GF-D8 (cell line): ENCODE results near the gene NOXA1.

Source experiments
- DNase-seq: peaks from one replicate; lab custom pipeline; 2025; lab: John Stamatoyannopoulos, UW

NOXA1 gene

GRCh38 chr9:137454145-137454596 lies 31.0 kb downstream of the NOXA1 start:
- no peak for DNase-seq

GRCh38 chr9:137454597-137455358 lies 31.6 kb downstream of the NOXA1 start:
- no peak for DNase-seq

DNA sequence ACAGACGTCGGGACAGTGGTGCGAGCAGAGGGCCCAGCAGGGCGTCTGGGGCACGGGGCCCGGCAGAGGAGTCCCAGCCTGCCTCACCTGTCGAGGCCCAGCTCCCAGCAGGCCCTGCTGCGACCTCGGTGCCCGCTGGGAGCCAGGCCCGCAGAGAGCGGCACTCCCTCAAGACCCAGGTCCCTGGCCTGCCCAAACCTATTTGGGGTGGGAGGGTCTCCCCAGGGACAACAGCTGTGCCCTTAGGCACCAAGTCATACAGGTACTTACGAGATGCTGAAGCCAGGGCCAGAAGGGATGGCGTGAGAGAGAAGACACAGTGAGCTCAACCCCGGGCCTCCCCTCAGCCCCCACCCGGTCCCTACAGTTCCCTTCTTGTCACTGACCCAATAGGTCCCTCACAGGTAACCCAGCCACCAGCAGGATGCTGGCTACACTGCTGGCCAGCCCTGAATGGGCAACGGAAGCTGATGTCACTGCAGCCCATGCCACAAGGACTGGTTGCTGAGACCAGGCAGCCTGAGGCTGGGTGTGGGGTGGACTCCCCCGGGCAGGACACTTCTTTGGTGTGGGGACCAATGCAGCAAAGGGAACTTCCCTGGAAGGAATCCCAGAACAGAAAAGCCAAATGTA lies 32.3 kb downstream of the NOXA1 start:
- no peak for DNase-seq

DNA sequence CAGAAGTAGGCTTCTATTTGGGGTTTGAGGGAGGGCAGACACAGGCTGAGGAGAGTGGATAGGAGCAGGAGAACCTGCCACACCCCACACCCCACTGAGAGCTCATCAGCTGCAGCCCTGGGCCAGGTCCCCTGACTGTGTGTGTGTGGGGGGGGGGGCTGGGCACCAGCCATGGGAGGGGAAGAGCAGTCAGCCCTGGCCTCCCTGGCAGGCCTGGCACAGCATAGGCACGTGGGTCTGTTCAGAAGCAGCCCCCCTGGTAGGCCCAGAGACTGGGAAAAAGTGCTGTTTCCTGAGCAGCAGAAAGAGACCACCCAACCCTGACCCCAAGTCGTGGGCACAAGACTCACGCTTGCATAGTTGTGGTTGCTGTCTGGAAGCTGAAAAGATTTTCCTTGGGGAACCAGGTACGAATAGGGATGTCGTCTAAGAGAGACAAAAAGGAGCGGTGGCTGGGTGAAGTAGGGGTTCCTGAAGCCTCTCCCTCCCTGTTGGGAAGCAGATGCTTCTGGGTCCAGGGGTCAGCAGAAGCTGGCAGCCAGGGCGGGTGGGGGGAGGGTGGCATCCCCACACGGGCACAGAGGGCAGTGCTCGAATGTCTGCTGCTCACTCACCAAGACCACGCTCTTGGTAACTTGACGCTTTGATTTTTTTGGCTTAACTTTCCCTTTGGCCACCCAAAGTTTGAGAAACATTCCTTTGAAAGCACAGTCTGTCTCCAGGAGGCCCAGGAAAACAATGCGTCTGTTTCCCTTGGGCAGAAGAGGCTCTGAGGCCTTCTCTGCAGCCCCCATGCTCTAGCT lies 33.1 kb downstream of the NOXA1 start:
- DNase-seq, result no peak

- no peak for DNase-seq
Observed at GRCh38 chr9:137456864-137457405, 33.7 kb downstream of the NOXA1 start.

- no peak for DNase-seq
Observed at GRCh38 chr9:137457406-137458193, 34.4 kb downstream of the NOXA1 start.

DNA sequence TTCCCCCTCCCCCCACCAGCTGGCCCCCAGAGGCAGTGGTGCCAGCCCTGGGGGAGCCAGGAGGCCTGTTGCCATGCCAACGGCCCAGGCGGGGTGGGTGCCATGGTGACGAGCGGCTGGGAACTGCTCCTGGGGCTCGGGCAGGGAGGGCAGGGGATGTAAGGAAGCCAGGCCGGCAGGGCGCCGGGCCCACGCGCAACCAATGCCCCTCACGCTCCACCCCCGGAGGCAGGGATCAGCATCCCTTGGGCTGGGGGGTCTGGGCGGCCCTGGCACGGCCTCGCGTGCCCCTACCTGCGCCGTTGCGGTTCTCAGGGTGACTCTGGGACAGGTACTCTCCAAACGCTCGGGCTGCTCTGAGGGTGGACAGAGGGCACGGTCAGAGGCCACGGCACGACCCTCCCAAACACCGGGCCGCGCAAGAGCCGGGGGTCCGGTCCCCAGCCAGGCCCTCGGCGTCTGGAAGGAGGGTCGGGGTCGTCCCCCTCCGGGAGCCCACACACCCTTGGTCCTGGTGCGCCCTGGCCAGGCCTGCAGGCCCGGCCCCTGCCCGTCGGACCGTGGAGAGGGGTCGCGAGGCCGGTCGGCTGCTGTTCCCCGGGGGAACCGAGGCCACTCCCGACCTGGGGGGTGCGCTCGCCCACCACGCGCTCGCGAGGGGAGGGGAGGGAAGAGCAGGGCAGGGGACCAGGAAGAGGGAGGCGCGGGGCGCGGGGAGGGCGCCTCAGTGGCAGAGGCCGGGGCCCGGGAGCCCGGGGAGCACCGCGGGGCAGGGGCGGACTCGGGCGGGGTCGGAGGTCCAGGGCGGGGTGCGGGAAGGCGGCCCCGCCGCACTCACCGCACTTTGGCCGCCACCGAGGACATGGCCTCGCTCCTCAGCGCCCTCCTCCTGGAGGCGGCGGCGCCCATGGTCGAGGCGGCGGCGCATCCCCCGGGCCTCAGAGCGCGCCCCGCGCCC lies 35.3 kb downstream of the NOXA1 start:
- DNase-seq, result no peak

DNA sequence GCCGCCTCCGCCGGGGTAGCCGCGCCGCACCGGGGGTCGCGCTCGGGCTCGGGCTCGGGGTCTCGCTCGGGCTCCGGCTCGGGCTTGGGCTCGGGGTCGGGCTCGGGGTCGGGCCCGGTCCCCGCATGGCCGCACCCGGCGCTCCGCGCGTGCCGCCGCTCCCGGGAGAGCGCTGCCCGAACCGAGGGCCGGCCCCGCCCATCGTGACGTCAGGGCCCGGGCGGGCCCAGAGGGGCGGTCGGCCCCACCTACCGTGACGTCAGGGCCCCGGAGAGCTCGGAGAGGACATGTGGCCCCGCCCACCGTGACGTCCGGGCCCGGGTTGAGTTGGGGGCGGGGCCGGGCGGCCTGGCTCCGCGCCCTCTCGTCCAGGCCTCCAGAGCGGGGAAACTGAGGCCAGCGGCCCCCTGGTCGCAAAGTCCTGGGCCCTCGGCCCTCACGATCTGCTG lies 36.0 kb downstream of the NOXA1 start, which contains the start of gene NSMF:
Gene NSMF, minus strand, starts transcription at position 183 of the 449 bp plus-strand sequence. CDS start 232 bp downstream, outside the sequence.
- peak; percentile 65 for DNase-seq

- no peak for DNase-seq
Observed at GRCh38 chr9:137459601-137460362, 36.6 kb downstream of the NOXA1 start.

DNA sequence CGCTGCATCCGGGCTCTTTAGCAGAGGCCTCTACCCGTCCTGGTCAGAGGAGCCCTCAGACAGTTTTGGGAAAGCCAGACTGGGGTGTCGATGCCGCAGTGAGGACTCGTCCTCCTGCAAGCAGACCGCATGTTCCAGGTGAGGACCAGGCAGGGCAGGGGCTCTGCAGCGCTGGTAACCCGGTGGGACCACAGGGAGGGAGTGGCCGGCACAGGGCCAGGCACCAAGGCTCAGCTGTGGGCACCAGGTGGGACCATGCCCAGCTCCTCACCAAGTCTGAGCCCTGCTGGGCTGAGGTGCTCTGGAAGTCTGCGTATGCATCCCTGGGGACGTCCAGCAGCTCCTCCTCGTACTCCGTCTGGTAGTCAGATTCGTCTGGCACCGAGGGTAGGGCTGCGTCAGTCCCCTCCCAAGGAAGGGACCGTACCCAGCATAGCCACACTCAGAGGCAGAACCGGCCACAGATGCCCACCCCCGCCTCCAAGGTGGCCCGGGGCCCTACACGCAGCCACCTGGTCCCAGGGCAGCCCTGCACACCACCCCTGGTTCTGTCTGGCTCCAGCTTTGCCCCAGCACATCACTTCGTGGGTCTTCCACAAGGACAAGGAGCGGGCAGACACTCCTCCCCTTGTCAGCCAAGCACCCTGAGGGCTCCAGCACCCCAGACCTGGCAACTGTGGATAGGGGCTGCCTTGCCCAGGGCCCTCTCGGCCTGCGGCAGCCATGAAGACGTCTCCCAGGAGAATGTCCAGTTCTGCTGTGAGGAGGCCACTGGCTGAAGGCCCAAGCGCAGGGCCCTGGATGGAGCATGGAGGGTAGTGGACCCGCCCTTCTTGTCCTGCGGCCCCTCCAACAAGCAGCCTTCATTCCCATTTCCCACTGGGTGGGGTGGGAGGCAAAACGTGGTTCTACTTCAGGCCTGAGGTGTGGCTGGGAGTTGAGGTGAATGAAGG lies 37.4 kb downstream of the NOXA1 start:
- no peak for DNase-seq

DNA sequence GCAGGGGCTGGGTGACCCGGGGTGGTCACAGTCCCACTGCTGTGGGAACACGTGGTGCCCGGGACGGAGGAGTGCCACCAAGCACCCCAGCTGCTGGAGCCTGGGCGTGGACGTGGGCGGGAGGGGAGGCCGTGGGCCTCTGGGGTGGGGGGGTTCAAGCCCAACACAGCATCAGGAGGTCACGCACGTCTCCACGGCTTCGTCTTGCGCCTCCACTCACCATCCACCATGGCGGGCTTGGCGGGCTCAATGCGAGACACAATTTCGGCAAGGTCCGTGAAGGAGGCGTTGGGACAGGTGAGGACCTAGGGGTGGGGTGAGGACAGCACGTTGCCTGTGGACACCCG lies 38.1 kb downstream of the NOXA1 start:
- DNase-seq, result no peak

DNA sequence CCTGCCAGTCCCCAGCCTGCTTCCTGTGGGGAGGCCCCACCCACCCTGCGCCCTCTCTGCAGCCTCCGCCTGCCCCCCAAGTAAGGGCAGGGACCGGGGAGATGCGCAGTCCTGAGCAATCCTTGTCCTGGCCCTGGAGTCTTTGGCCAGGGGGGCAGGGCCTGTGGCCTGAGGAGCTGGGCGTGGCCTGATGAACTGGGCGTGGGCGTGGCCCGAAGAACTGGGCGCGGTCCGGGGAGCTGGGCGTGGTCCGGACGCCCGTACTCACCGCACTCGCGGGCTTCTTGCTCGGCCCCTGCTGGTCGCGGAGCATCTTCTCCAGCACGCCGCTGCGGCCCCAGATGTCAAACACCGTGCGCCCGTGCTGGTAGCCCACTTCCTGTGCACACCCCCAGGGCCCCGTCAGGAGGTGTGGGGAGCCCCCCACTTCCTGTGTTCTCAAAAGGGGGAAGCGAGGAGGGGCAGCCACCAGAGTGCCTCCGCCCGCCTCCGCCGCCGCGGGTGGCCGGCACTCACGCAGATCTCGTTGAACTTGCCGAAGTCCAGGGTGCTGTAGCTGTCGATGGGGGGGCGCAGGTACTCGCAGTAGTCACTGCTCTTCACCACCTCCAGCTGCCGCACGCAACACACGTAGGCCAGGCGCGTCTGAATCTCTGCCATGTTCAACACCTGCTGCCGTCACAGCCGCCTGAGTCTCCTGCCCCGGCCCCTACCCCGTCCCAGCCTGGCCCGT lies 38.6 kb downstream of the NOXA1 start:
- no peak for DNase-seq

GRCh38 chr9:137462396-137462985 lies 39.3 kb downstream of the NOXA1 start:
- no peak for DNase-seq

GRCh38 chr9:137462986-137463930 lies 40.1 kb downstream of the NOXA1 start:
- DNase-seq, result no peak

DNA sequence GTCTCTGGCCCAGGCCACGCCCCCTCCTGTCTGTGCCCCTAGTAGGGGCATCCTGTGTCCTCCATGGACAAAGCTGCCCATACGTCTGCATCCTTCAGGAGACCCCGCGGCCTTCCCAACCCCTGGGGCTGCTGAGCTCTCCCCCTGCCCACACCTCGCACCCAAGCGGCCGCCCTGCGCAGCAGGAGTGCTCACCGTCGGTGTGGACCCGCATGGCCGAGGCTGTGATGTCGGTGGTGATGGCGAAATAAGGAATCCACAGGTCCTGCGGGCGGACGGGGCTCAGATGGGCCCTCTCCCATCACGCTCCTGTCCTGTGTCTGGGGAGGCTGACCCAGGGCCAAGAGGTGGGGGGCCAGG lies 40.7 kb downstream of the NOXA1 start:
- no peak for DNase-seq

DNA sequence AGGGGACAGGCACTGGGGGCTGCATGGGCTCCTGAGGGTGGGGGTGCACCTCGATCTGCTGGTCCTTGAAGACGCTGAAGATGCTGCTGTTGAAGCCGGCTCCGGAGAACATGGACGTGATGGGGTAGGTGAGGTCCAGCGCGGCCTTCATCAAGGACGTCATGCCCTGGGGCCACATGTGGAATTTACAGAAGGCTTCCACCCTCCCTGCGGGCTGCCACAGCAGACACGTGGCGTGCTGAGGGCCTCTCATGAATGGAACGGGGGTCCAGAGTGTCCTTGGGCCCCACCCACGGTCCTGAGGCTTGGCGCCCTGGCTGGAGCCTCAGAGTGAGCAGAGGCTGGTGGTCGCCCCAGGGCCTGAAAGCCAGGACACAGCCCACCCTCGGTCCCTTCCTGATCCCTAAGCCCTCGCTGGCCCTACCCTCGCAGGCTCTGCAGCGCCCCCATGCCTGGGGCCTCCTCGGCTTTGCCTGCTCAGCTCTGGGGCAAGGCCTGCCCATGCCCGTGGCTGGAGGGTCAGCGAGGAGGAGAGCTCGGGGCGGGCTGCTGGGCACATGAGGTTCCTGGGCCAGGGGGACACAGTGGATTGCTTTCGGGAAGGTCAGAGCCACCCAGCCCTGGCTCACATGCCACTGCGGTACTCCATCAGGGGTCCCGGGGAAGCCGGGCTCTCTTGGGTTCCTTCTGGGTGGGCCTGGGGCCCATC lies 41.3 kb downstream of the NOXA1 start:
- no peak for DNase-seq
